ENCODE results near the gene PTPRCAP. TPM values are rescaled to one million over a fixed set of nuclear protein-coding genes. Genes with fewer than 3 reads are reported as not detected.

The PTPRCAP gene
- total and polyA plus RNA-seq, 2 experiments from 2014 or later, result 3.2 to 6.1 TPM

GRCh38 chr11:67423891-67424613 is 13.4 kb downstream of the PTPRCAP start:
- H3K9me3 ChIP-seq (ENCODE audit: low read depth), result no peaks in the 10 kb centered on the region
- TF ChIP-seq CTCF (IDR thresholded peaks at IDR 0.05; ENCODE audit: low read depth, low read length), result no peak
- no peaks in the 10 kb centered on the region for H3K27me3 ChIP-seq
- no peak for DNase-seq (ENCODE audit: low read depth in 1 of 2, low spot score in 1 of 2)
- H3K4me1 ChIP-seq (ENCODE audit: low read depth), result peaks cover 7% of the 10 kb centered on the region
- no peak overlapping the region for H3K27ac ChIP-seq
- no peak overlapping the region for H3K4me3 ChIP-seq
- no peaks in the 10 kb centered on the region for H3K36me3 ChIP-seq

- DNase-seq (ENCODE audit: low read depth in 1 of 2, low spot score in 1 of 2), result no peak
- no peaks in the 10 kb centered on the region for H3K27me3 ChIP-seq
- peaks cover 7% of the 10 kb centered on the region for H3K4me1 ChIP-seq (ENCODE audit: low read depth)
- no peak for TF ChIP-seq CTCF (IDR thresholded peaks at IDR 0.05; ENCODE audit: low read depth, low read length)
- no peaks in the 10 kb centered on the region for H3K9me3 ChIP-seq (ENCODE audit: low read depth)
- H3K4me3 ChIP-seq, result no peak overlapping the region
- H3K36me3 ChIP-seq, result no peaks in the 10 kb centered on the region
- no peak overlapping the region for H3K27ac ChIP-seq
These were observed 14.0 kb downstream of the PTPRCAP start for GRCh38 chr11:67423466-67423865.

GRCh38 chr11:67422891-67423290 is 14.6 kb downstream of the PTPRCAP start:
- no peak for DNase-seq (ENCODE audit: low read depth in 1 of 2, low spot score in 1 of 2)
- H3K4me1 ChIP-seq (ENCODE audit: low read depth), result peaks cover 7% of the 10 kb centered on the region
- H3K27ac ChIP-seq, result no peak overlapping the region
- H3K4me3 ChIP-seq, result no peak overlapping the region
- no peaks in the 10 kb centered on the region for H3K27me3 ChIP-seq
- H3K36me3 ChIP-seq, result no peaks in the 10 kb centered on the region
- no peaks in the 10 kb centered on the region for H3K9me3 ChIP-seq (ENCODE audit: low read depth)
- TF ChIP-seq CTCF (IDR thresholded peaks at IDR 0.05; ENCODE audit: low read depth, low read length), result no peak

GRCh38 chr11:67421430-67422031 is 16.0 kb downstream of the PTPRCAP start:
- Histone ChIP-seq H3K4me1 (ENCODE audit: low read depth) (peaks cover 7% of the 10 kb centered on the region), H3K9me3 (ENCODE audit: low read depth) (no peaks in the 10 kb centered on the region), H3K27ac (no peak overlapping the region), H3K4me3 (no peak overlapping the region), H3K27me3 (no peaks in the 10 kb centered on the region), H3K36me3 (no peaks in the 10 kb centered on the region)
- no peak for TF ChIP-seq CTCF (IDR thresholded peaks at IDR 0.05; ENCODE audit: low read depth, low read length)
- DNase-seq (ENCODE audit: low read depth in 1 of 2, low spot score in 1 of 2), result no peak

GRCh38 chr11:67420646-67421429 is 16.6 kb downstream of the PTPRCAP start:
- TF ChIP-seq CTCF (IDR thresholded peaks at IDR 0.05; ENCODE audit: low read depth, low read length), result no peak
- H3K4me3 ChIP-seq, result peak overlapping the region; percentile 32
- peak overlapping the region; percentile 82 for H3K27ac ChIP-seq
- no peaks in the 10 kb centered on the region for H3K27me3 ChIP-seq
- DNase-seq (ENCODE audit: low read depth in 1 of 2, low spot score in 1 of 2), result peak; percentile 95 to 96
- no peaks in the 10 kb centered on the region for H3K36me3 ChIP-seq
- H3K9me3 ChIP-seq (ENCODE audit: low read depth), result no peaks in the 10 kb centered on the region
- H3K4me1 ChIP-seq (ENCODE audit: low read depth), result peaks cover 7% of the 10 kb centered on the region

Measured in cardiac muscle cell (in vitro differentiated cells and primary cell).